Osteocyte (in vitro differentiated cells): ENCODE measurements around the gene MLC1. TPM values are rescaled to one million over a fixed set of nuclear protein-coding genes. Genes with fewer than 3 reads are reported as not detected.

Experiments used
- DNase-seq: peaks from one replicate; pipeline ENCODE4 v3.0.0; 2021; ENCODE audit warnings: mixed read lengths; ENCODE audit not compliant: unreplicated experiment; ENCODE audit errors: extremely low spot score
- H3K27ac Mint-ChIP-seq: one replicate; pipeline ENCODE4 v1.8.0; 2021; ENCODE audit warnings: mild to moderate bottlenecking, mixed read lengths; ENCODE audit not compliant: unreplicated experiment
- H3K27me3 Mint-ChIP-seq: one replicate; pipeline ENCODE4 v1.8.0; 2021; ENCODE audit warnings: mixed read lengths; ENCODE audit not compliant: unreplicated experiment
- H3K36me3 Mint-ChIP-seq: one replicate; pipeline ENCODE4 v1.8.0; 2021; ENCODE audit warnings: mixed read lengths; ENCODE audit not compliant: unreplicated experiment
- H3K4me1 Mint-ChIP-seq: one replicate; pipeline ENCODE4 v1.8.0; 2021; ENCODE audit warnings: mixed read lengths; ENCODE audit not compliant: unreplicated experiment
- H3K4me3 Mint-ChIP-seq: one replicate; pipeline ENCODE4 v1.8.0; 2021; ENCODE audit warnings: mild to moderate bottlenecking, moderate library complexity, mixed read lengths; ENCODE audit not compliant: unreplicated experiment
- H3K9me3 Mint-ChIP-seq: one replicate; pipeline ENCODE4 v1.8.0; 2021; ENCODE audit warnings: mixed read lengths; ENCODE audit not compliant: unreplicated experiment
- total RNA-seq: library from RNA; stranded (reverse); gene quantifications from 2 replicates; pipeline ENCODE4 v1.2.1, GENCODE V29; 2021
- TF ChIP-seq, protein P1 (sequence below): fragments of 200-600 bp; sonication (generic); IDR thresholded peaks from 2 replicates; pipeline ENCODE4 v1.5.0; 2021; ENCODE audit warnings: antibody characterized with exemption, mild to moderate bottlenecking, moderate library complexity

The MLC1 gene
- total RNA-seq, 1 donor from 2014 or later = not detected

DNA sequence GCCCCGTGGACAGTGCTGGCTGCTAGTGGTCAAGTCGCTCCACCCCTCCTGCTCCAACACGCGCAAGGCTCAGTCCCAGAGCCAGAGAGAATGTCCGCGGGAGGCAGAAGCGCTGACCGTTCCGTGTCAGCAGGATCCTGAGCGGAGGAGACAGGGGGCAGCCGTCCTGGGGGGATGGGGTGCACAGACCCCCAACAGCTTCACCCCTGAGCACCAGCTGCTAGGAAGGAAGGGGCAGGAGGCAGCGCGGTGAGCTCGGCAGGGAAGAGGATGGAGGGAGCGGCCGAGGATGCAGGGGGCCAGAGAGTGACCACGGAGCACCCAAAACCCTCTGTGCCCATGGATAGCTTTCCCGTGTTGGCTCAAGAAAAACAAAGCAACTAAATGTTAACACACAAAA lies 20.8 kb downstream of the MLC1 start:
- peaks cover 5% of the 10 kb centered on the region for H3K4me1 Mint-ChIP-seq
- peaks cover 9% of the 10 kb centered on the region for H3K27me3 Mint-ChIP-seq
- no peaks in the 10 kb centered on the region for H3K9me3 Mint-ChIP-seq
- H3K4me3 Mint-ChIP-seq = no peak overlapping the region
- DNase-seq = no peak
- no peak overlapping the region for H3K27ac Mint-ChIP-seq
- TF ChIP-seq, protein P1, sequence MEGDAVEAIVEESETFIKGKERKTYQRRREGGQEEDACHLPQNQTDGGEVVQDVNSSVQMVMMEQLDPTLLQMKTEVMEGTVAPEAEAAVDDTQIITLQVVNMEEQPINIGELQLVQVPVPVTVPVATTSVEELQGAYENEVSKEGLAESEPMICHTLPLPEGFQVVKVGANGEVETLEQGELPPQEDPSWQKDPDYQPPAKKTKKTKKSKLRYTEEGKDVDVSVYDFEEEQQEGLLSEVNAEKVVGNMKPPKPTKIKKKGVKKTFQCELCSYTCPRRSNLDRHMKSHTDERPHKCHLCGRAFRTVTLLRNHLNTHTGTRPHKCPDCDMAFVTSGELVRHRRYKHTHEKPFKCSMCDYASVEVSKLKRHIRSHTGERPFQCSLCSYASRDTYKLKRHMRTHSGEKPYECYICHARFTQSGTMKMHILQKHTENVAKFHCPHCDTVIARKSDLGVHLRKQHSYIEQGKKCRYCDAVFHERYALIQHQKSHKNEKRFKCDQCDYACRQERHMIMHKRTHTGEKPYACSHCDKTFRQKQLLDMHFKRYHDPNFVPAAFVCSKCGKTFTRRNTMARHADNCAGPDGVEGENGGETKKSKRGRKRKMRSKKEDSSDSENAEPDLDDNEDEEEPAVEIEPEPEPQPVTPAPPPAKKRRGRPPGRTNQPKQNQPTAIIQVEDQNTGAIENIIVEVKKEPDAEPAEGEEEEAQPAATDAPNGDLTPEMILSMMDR = no peak
- H3K36me3 Mint-ChIP-seq = no peaks in the 10 kb centered on the region

DNA sequence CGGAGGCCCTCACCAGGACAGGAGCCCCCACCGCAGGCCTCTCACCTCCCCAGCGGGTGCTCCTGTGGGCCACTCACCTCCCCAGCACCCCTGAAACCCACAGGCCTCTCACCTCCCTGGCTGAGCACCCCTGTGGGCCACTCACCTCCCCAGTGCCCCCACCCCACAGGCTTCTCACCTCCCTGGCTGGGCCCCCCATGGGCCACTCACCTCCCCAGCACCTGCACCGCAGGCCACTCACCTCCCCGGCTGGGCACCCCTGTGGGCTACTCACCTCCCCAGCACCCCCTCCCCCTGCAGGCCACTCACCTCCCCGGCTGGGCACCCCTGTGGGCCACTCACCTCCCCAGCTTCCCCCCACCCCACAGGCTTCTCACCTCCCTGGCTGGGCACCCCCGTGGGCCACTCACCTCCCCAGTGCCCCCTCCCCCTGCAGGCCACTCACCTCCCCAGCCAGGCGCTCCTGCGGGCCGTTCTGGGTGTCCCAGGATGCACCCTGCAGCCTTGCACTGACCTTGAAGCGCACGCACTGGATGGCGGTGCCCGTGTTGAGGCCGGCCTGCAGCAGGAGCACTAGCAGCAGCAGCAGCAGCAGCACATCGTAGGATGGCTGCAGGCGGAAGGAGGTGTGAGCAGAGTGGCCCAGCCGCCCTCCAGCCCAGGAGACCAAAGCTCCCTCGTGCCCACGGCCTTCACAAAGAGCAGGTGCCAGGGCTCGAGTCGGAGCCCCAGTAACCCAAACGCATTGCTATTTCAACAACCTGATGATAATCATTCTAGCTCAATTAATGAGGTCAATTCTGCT lies 21.4 kb downstream of the MLC1 start:
- H3K9me3 Mint-ChIP-seq = no peaks in the 10 kb centered on the region
- no peaks in the 10 kb centered on the region for H3K36me3 Mint-ChIP-seq
- H3K4me3 Mint-ChIP-seq = no peak overlapping the region
- TF ChIP-seq, protein P1 = no peak
- peaks cover 10% of the 10 kb centered on the region for H3K27me3 Mint-ChIP-seq
- H3K27ac Mint-ChIP-seq = no peak overlapping the region
- peaks cover 12% of the 10 kb centered on the region for H3K4me1 Mint-ChIP-seq
- DNase-seq = no peak

DNA sequence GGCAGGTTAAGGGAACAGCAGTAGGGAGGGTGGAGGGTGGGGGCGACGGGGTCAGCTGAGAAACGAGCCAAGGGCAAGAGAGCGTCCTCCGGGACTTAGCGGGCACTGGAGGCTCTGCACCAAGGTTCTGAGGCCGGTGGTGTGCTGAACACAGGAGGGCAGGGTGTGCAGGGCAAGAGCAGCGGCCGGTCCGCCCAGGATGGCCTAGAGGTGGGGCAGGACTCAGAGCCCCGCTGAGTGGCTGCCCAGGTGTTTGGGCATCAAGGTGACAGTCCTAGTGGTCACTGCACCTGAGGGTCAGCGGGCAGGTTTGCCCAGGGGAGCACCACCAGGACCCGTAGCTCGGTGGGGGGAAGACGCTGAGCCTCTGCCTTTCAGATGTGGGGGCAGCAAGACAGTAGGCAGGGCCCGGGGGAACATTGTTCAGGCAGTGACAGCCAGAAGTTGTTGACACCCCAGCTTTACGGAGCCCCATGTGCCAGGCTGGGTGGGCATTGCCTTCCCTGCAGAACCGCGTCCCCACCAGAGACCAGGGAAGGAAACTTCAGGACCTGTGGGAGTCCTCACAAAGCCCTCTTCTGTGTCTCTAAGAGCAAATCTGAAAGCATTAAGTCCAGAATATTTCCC lies 22.6 kb downstream of the MLC1 start:
- Mint-ChIP-seq H3K4me1 (peaks cover 12% of the 10 kb centered on the region), H3K36me3 (no peaks in the 10 kb centered on the region), H3K27me3 (peaks cover 10% of the 10 kb centered on the region), H3K9me3 (no peaks in the 10 kb centered on the region), H3K4me3 (no peak overlapping the region), H3K27ac (no peak overlapping the region)
- DNase-seq = no peak
- TF ChIP-seq, protein P1 = no peak

DNA sequence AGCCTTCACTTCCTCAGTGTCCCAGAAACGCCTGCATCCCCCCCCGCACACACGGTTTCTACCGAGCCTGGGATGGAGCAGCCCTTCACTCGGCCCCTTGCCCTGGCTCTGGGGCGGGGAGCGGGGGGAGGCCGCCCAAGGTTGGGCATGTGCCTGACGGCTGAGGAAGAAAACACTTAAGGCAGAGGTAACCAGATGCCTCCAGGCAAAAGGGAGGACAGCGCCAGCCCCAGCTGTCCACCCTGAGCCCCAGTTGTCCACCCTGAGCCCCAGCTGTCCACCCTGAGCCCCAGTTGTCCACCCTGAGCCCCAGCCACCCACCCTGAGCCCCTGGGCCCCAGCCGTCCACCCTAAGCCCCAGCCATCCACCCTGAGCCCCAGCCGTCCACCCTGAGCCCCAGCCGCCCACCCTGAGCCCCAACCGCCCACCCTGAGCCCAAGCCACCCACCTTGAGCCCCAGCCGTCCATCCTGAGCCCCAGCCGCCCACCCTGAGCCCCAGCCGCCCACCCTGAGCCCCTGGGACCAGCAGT lies 23.3 kb downstream of the MLC1 start:
- Mint-ChIP-seq H3K4me1 (peaks cover 12% of the 10 kb centered on the region), H3K36me3 (no peaks in the 10 kb centered on the region), H3K4me3 (no peak overlapping the region), H3K27me3 (peaks cover 10% of the 10 kb centered on the region), H3K27ac (no peak overlapping the region), H3K9me3 (no peaks in the 10 kb centered on the region)
- no peak for DNase-seq
- TF ChIP-seq, protein P1 = no peak
